HG03571 (cell line): ENCODE data around the gene SEMA6B.
"Not testable (repeated sequence)": the region's sequence is repeated elsewhere in the genome, so short reads cannot be mapped to it uniquely, and the experiment has no call there.

Experiments used
- ATAC-seq: cut with Tn5 transposase; IDR thresholded peaks from one replicate; pipeline ENCODE4 v1.9.1; 2021; ENCODE audit not compliant: unreplicated experiment

Gene SEMA6B

GRCh38 chr19:4529924-4530522, 29.5 kb downstream of the SEMA6B start:
- ATAC-seq: no peak

GRCh38 chr19:4528843-4529242, 30.6 kb downstream of the SEMA6B start:
- ATAC-seq: no peak

DNA sequence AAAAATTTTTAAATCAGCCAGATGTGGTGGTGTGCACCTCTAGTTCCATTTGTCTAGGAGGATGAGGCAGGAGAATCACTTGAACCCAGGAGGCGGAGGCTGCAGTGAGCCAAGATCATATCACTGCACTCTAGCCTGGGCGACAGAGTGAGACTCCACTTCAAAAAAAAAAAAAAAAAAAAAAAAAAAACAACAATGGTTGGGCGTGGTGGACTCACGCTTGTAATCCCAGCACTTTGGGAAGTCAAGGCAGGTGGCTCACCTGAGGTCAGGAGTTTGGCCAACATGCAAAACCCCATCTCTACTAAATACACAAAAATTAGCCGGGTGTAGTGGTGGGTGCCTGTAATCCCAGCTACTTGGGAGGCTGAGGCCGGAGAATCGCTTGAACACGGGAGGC, 32.1 kb downstream of the SEMA6B start:
- not testable (repeated sequence) for ATAC-seq

DNA sequence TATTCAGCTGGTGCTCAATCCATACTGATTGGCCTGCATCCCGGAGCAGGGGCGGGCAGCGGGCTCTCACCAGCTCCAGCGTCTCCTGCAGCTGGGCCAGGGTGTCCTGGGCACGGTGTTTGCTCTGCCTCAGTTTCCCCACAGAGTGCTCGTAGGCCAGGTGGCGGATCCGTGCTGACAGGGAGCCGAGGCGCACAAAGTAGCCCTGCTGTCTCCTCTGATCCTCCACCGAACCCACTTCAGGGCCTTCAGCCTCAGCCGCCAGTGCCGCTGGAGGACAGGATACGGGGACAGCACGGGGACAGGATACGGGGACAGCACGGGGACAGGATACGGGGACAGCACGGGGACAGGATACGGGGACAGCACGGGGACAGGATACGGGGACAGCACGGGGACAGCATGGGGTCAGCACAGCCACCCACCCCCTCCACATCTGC, 33.9 kb downstream of the SEMA6B start:
- ATAC-seq: no peak

DNA sequence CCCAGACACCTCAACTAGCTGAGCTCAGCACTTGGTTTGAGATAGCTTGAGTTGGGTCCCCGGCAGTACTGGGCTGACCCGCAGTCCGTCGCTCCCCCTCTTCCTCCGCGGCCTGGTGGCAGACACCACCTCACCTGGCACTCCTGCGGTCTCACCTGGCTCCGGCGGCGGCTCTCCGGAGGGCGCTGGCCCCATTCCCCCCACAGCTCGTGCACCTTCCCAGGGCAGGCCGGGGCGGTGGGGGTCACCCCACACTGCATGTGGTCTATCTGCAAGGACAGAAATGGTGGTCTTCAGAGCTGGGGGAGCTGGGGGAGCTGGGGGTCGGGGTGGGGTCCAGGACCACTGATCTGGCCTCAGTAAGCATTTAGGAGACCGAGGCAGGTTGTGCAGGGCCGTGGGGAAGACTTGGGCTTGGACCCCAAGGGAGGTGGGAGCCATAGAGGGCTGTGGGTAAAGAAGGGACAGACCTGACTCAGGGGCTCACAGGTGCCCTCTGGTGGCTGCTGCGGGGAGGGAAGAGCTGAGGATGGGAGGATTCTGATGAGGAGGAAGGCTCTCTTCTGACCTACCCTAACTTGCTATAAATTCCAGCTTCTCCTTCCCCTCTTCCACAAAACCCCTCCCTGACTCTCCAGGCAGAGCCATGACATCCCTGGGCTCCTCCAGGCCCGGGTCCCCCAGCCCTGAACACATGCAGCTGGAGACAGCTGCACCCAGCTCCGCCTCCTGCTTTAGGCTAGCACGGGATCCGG, 34.5 kb downstream of the SEMA6B start:
- ATAC-seq: no peak

GRCh38 chr19:4523306-4524110, 36.0 kb downstream of the SEMA6B start:
- no peak for ATAC-seq

GRCh38 chr19:4522291-4523002, 37.0 kb downstream of the SEMA6B start:
- ATAC-seq: no peak

DNA sequence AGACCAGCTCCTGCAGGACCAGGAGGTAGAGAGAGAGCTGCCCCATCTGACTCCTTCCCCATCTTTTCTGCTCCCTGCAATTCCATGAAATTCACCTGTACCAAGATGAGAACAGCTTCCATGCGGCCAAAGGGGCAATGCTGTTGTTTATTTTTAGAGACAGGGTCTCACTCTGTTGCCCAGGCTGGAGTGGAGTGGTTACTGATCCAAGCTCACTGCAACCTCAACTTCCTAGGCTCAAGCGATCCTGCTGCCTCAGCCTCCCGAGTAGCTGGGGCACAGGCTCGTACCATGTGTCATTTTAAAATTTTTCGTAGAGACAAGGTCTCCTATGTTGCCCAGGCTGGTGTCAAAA, 37.6 kb downstream of the SEMA6B start:
- no peak for ATAC-seq

GRCh38 chr19:4521170-4521887, 38.2 kb downstream of the SEMA6B start:
- ATAC-seq: no peak

- ATAC-seq: no peak
Observed at GRCh38 chr19:4519521-4520277, 39.8 kb downstream of the SEMA6B start.

DNA sequence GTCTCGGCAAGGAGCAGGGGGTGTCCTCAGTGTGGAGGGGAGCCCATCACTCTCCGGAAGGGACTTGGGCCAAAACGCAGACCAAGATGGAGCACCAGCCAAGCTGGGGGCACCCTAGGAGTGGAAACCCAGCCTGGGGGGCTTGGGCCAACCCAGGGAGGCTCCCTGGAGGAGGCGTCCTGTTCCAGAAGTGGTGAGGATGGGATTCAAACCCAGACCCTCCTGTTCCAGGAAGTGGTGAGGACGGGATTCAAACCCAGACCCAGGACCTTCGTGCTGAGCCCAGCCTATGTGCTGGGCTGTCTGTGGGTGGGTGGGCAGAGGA, 40.4 kb downstream of the SEMA6B start:
- no peak for ATAC-seq

- no peak for ATAC-seq
Observed at GRCh38 chr19:4518345-4519171, 40.9 kb downstream of the SEMA6B start, which contains the start of gene PLIN4. PLIN4 (minus strand) TSS chr19:4518486; CDS start chr19:4518272, 214 bp downstream.

GRCh38 chr19:4517451-4518057, 41.9 kb downstream of the SEMA6B start:
- ATAC-seq: no peak

GRCh38 chr19:4516939-4517300, 42.6 kb downstream of the SEMA6B start:
- no peak for ATAC-seq

GRCh38 chr19:4516199-4516938, 43.1 kb downstream of the SEMA6B start:
- no peak for ATAC-seq

DNA sequence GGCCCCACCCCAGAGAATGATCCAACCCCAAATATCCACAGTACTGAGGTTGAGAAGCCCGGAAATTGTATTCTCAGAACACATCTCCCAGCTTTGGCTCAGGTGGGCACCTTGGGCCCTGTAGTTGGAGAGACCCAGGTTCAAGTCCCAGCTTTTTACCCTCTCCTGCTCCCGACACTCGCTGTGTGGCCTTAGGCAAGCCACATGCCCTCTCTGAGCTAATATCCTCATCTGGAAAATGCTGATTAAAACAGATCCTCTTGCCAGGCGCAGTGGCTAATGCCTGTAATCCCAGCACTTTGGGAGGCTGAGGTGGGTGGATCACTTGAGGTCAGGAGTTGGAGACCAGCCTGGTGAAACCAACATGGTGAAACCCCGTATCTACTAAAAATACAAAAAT, 43.8 kb downstream of the SEMA6B start:
- ATAC-seq: no peak

GRCh38 chr19:4513248-4513647, 46.2 kb downstream of the SEMA6B start:
- no peak for ATAC-seq

DNA sequence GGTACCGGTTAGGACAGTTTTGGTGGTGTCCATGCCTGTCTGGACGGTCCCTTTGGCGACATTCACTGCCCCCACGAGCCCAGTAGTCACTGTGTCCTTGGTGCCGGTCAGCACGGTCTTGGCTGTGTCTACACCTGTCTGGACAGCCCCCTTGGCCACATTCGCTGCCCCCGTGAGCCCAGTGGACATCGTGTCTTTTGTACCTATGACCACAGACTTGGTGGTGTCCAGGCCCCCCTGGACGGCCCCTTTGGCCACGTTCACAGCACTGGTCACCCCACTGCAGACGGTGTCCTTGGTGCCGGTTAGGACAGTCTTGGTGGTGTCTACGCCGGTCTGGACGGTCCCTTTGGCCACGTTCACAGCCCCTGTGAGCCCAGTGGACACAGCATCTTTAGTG, 47.4 kb downstream of the SEMA6B start:
- no peak for ATAC-seq
